Fibroblast of lung (primary cell): ENCODE measurements around the gene OTOA. TPM values are rescaled to one million over a fixed set of nuclear protein-coding genes. Genes with fewer than 3 reads are reported as not detected.
"Not testable (repeated sequence)": the region's sequence is repeated elsewhere in the genome, so short reads cannot be mapped to it uniquely, and the experiment has no call there.

ENCODE experiments used
- DNase-seq, 2 donors: peaks; one replicate each; pipeline versions ENCODE4 v3.0.0 to v3.0.0-alpha.2; 2010; ENCODE audit warnings: low read depth in 2 of 2
- H2AFZ ChIP-seq: 2 replicates; pipeline ENCODE4 v1.5.1; 2012; ENCODE audit warnings: low read length, control low read depth, inconsistent platforms
- H3K27ac ChIP-seq: 2 replicates; pipeline ENCODE4 v1.5.1; 2011; ENCODE audit warnings: low read length, control low read depth; ENCODE audit not compliant: insufficient read depth
- H3K27me3 ChIP-seq: 2 replicates; pipeline ENCODE4 v1.5.1; 2011; ENCODE audit warnings: mild to moderate bottlenecking, low read length; ENCODE audit not compliant: control insufficient read depth, insufficient read depth
- H3K36me3 ChIP-seq: 2 replicates; pipeline ENCODE4 v1.5.1; 2011; ENCODE audit warnings: low read length; ENCODE audit not compliant: control insufficient read depth, insufficient read depth
- H3K4me1 ChIP-seq: 2 replicates; pipeline ENCODE4 v1.5.1; 2011; ENCODE audit warnings: low read length; ENCODE audit not compliant: control insufficient read depth, insufficient read depth; ENCODE audit errors: extremely low read depth
- H3K4me2 ChIP-seq: 2 replicates; pipeline ENCODE4 v1.5.1; 2011; ENCODE audit warnings: low read length, control low read depth; ENCODE audit not compliant: insufficient read depth; ENCODE audit errors: extremely low read depth
- H3K4me3 ChIP-seq, 4 experiments: fragments of 200-600 bp in 1 of 4; sonication (generic) in 1 of 4; replicated peaks in 1 of 4; 2 replicates each; pipeline ENCODE4 v1.5.1; 2011 to 2016; ENCODE audit warnings: low read length in 4 of 4, low read depth in 3 of 4, mild to moderate bottlenecking in 3 of 4, control low read depth in 2 of 4, inconsistent platforms in 1 of 4, mixed read lengths in 1 of 4; ENCODE audit not compliant: insufficient read depth in 1 of 4; ENCODE audit errors: control extremely low read depth in 1 of 4
- H3K79me2 ChIP-seq: 2 replicates; pipeline ENCODE4 v1.5.1; 2012; ENCODE audit warnings: mild to moderate bottlenecking, low read length, inconsistent platforms; ENCODE audit not compliant: control insufficient read depth, insufficient read depth
- H3K9ac ChIP-seq: 2 replicates; pipeline ENCODE4 v1.5.1; 2011; ENCODE audit warnings: mild to moderate bottlenecking, low read length, control low read depth; ENCODE audit not compliant: insufficient read depth
- H3K9me3 ChIP-seq: 2 replicates; pipeline ENCODE4 v1.5.1; 2012; ENCODE audit warnings: low read depth, low read length; ENCODE audit not compliant: control insufficient read depth, insufficient read depth
- H4K20me1 ChIP-seq: 2 replicates; pipeline ENCODE4 v1.5.1; 2011; ENCODE audit warnings: low read length; ENCODE audit not compliant: control insufficient read depth, insufficient read depth; ENCODE audit errors: extremely low read depth
- polyA plus RNA-seq, 2 donors: library from polyadenylated mRNA; depleted of rRNA in 1 of 2; stranded (reverse) in 1 of 2; unstranded in 1 of 2; fragments of >200 nt; gene quantifications; 2 replicates each; pipeline ENCODE4 v1.2.1, GENCODE V29; 2011 to 2012; ENCODE audit warnings: missing spikeins in 1 of 2
- total RNA-seq: library from RNA; depleted of rRNA; stranded (reverse); fragments of >200 nt; gene quantifications from 2 replicates; pipeline ENCODE4 v1.2.1, GENCODE V29; 2014

Gene OTOA
- total and polyA plus RNA-seq, 2 donors (not counting 1 experiment from before 2014, with no cell fraction given) = 0.17 TPM; not detected in 1

DNA sequence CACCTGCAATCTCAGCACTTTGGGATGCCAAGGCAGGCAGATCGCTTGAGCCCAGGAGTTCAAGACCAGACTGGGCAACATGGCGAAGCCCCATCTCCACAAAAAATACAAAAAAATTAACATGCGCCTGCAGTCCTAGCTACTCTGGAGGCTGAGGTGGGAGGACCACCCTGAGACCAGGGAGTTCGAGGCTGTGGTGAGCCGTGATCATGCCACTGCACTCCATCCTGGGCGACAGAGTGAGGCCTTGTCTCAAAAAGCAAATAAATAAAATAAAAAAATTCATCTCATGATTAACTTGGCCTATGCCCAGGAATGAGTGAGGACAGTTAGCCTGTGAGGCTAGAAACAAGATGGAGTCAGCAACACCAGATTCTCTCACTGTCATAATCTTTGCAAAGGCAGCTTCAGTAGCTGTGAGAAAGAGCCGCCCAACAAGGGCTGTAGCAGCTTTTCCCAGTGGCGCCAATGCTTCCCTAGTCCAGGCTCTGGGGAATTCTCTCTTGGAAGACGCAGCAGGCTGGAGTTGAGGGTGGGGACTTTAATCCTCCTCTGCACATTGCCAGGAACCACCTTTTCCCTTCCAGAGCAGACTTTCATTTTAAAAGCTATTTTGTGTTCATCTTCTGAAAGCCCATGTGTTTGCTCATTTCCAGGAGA is 108.9 kb downstream of the OTOA start:
- H3K4me1 ChIP-seq, H3K36me3 ChIP-seq, H3K27ac ChIP-seq, H3K79me2 ChIP-seq, H3K9me3 ChIP-seq, H4K20me1 ChIP-seq, H3K4me3 ChIP-seq, H3K4me2 ChIP-seq, H3K9ac ChIP-seq, H3K27me3 ChIP-seq, DNase-seq: not testable (repeated sequence)
- peak overlapping the region; percentile 1 for H2AFZ ChIP-seq

- not testable (repeated sequence) for H3K9me3 ChIP-seq, H3K4me2 ChIP-seq, H3K27me3 ChIP-seq, H3K9ac ChIP-seq, H3K36me3 ChIP-seq, H4K20me1 ChIP-seq, H3K79me2 ChIP-seq, H3K27ac ChIP-seq, DNase-seq, H3K4me1 ChIP-seq, H3K4me3 ChIP-seq
- H2AFZ ChIP-seq = peak overlapping the region; percentile 1
Measured at GRCh38 chr16:21773207-21773553, 109.4 kb downstream of the OTOA start.

- H3K27ac ChIP-seq, H4K20me1 ChIP-seq, H3K4me3 ChIP-seq, H3K36me3 ChIP-seq, DNase-seq, H3K9ac ChIP-seq, H3K79me2 ChIP-seq, H3K27me3 ChIP-seq, H3K4me2 ChIP-seq, H2AFZ ChIP-seq, H3K4me1 ChIP-seq, H3K9me3 ChIP-seq: not testable (repeated sequence)
Measured at GRCh38 chr16:21780525-21780924, 116.8 kb downstream of the OTOA start.

DNA sequence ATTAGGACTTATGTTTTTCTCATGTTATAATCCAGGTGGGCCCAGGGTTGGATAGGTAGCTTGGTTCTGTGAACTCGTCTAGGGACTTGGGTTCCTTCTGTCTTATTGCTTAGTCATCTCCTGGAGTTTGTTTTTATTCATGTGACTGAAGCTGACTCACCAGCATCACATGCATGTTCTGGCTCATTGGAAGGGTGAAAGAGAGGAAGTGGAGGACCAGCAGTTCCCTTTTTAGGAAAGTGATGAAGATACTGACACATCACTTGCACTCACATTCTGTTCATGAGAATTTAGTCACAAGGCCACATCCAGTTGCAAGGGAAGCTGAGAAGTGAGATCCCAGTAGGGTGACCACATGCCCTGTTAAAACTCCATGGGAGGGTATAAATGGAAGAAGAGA is 126.7 kb downstream of the OTOA start:
- not testable (repeated sequence) for H3K4me3 ChIP-seq, H3K79me2 ChIP-seq, H3K9me3 ChIP-seq, H3K27me3 ChIP-seq, DNase-seq, H3K36me3 ChIP-seq, H4K20me1 ChIP-seq, H2AFZ ChIP-seq, H3K9ac ChIP-seq, H3K4me2 ChIP-seq, H3K27ac ChIP-seq, H3K4me1 ChIP-seq

DNA sequence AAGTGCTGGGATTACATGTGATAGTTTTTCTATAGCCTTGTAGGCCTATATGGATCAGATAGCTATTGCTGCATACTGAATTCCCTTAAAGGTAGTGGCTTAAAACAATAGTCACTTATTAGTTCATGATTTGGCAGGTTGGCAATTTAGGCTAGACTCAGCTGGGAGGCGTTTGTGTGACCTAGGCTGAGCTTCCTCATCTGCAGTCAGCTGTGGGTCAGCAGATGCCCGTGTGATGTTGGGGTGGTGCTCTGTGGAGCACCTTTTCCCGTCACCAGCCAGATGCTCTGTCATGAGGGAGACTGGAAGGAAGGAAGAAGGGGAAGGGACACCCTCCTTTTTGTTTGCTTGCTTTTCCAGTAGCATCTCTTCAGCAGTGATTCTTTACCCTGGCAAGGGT is 129.5 kb downstream of the OTOA start:
- not testable (repeated sequence) for H3K9ac ChIP-seq, H3K36me3 ChIP-seq, DNase-seq, H3K4me1 ChIP-seq, H3K27ac ChIP-seq, H3K4me2 ChIP-seq, H3K27me3 ChIP-seq, H3K79me2 ChIP-seq, H4K20me1 ChIP-seq, H3K9me3 ChIP-seq, H3K4me3 ChIP-seq, H2AFZ ChIP-seq

DNA sequence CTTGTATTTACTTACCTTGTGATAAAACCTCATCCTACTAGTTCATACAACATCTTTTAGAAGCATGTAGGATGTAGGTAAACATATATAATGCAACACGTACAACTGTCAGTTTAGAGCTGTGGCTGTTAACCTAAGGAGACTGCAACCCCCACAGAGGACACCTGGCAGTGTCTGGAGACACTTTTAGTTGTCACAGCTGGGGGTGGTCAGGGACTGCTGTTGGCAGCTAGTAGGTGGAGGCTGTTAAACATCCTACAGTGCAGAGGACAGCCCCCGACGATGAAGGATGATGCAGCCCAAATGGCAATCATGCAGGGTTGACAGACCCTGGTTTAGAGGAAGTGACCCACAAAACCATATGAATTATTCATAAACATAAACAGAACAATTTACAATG is 134.8 kb downstream of the OTOA start:
- H4K20me1 ChIP-seq, DNase-seq, H3K4me2 ChIP-seq, H3K9me3 ChIP-seq, H3K4me3 ChIP-seq, H3K4me1 ChIP-seq, H3K27me3 ChIP-seq, H3K36me3 ChIP-seq, H3K9ac ChIP-seq, H3K27ac ChIP-seq, H3K79me2 ChIP-seq, H2AFZ ChIP-seq: not testable (repeated sequence)
